Neural cell (in vitro differentiated cells): ENCODE results near the gene PGBD2.

Experiments
- CTCF ChIP-seq: fragments of 450-650 bp; IDR thresholded peaks from 2 replicates; pipeline ENCODE4 v1.5.1; 2014; ENCODE audit warnings: antibody characterized with exemption, mild to moderate bottlenecking, moderate library complexity; ENCODE audit not compliant: poor library complexity, severe bottlenecking
- EZH2 ChIP-seq: fragments of 200-600, 300-800 bp; shearing (Covaris generic), sonication (generic); IDR thresholded peaks from 2 replicates; pipeline ENCODE4 v1.6.1; 2014; ENCODE audit warnings: antibody characterized with exemption, low read length, borderline replicate concordance, mild to moderate bottlenecking; ENCODE audit not compliant: insufficient read depth, poor library complexity, severe bottlenecking
- MXI1 ChIP-seq: fragments of 450-650 bp; conservative IDR thresholded peaks from 2 replicates; pipeline ENCODE4 v1.6.1; 2014; ENCODE audit warnings: antibody characterized with exemption, mild to moderate bottlenecking; ENCODE audit not compliant: poor library complexity, severe bottlenecking
- POLR2AphosphoS5 ChIP-seq: IDR thresholded peaks from 2 replicates; pipeline ENCODE4 v1.6.1; 2012
- REST ChIP-seq: IDR thresholded peaks from 2 replicates; pipeline ENCODE4 v1.6.1; 2012; ENCODE audit warnings: borderline replicate concordance
- TAF1 ChIP-seq: IDR thresholded peaks from 2 replicates; pipeline ENCODE4 v1.6.1; 2012; ENCODE audit warnings: low read depth

GRCh38 chr1:248857749-248858095 lies 48.3 kb upstream of the PGBD2 start:
- TF ChIP-seq EZH2 (no peak), CTCF (no peak), REST (no peak), MXI1 (no peak), POLR2AphosphoS5 (no peak), TAF1 (no peak)
